ENCODE measurements around the gene KDM2A.

KDM2A gene

GRCh38 chr11:67118801-67119584 is at the start of gene KDM2A:
Gene KDM2A (plus strand): TSS chr11:67119263. CDS start chr11:67121317, 2,054 bp downstream.
- peak; percentile 98 for DNase-seq (ENCODE audit: extremely low read depth, low read depth)
- no peak for TF ChIP-seq CTCF (IDR thresholded peaks at IDR 0.05; ENCODE audit: low read depth, low read length)

GRCh38 chr11:67071420-67072284 is 47.4 kb upstream of the KDM2A start:
- peak; percentile 71 for TF ChIP-seq CTCF (IDR thresholded peaks at IDR 0.05; ENCODE audit: low read depth, low read length)
- no peak for DNase-seq (ENCODE audit: extremely low read depth, low read depth)

GRCh38 chr11:67072295-67072694 is 46.8 kb upstream of the KDM2A start:
- TF ChIP-seq CTCF (IDR thresholded peaks at IDR 0.05; ENCODE audit: low read depth, low read length) = no peak
- DNase-seq (ENCODE audit: extremely low read depth, low read depth) = no peak

- DNase-seq (ENCODE audit: extremely low read depth, low read depth) = no peak
- no peak for TF ChIP-seq CTCF (IDR thresholded peaks at IDR 0.05; ENCODE audit: low read depth, low read length)
Observed at GRCh38 chr11:67073908-67074307, 45.2 kb upstream of the KDM2A start.

- no peak for DNase-seq (ENCODE audit: extremely low read depth, low read depth)
- no peak for TF ChIP-seq CTCF (IDR thresholded peaks at IDR 0.05; ENCODE audit: low read depth, low read length)
Observed at GRCh38 chr11:67076202-67076601, 42.9 kb upstream of the KDM2A start.

- no peak for DNase-seq (ENCODE audit: extremely low read depth, low read depth)
- no peak for TF ChIP-seq CTCF (IDR thresholded peaks at IDR 0.05; ENCODE audit: low read depth, low read length)
Observed at GRCh38 chr11:67079065-67079705, 39.9 kb upstream of the KDM2A start.

Data from AG09319 (cell line).